Activated T-helper 1 cell treated with Interleukin-2 at 50 U/mL for 16 hours (primary cell): ENCODE results near the gene MET.
"Not testable (repeated sequence)": the region's sequence is repeated elsewhere in the genome, so short reads cannot be mapped to it uniquely, and the experiment has no call there.

ENCODE experiments used
- DNase-seq: peaks from one replicate; pipeline ENCODE4 v3.0.0-alpha.2; 2020; ENCODE audit warnings: low read depth

The MET gene

GRCh38 chr7:116671681-116672595 lies at the start of gene MET:
Gene MET (plus strand): TSS chr7:116672196. CDS start chr7:116699085, 26,889 bp downstream.
- DNase-seq: no peak

- no peak for DNase-seq
These were observed 45.1 kb upstream of the MET start for GRCh38 chr7:116626886-116627285.

- DNase-seq: no peak
These were observed 42.9 kb upstream of the MET start for GRCh38 chr7:116629051-116629463.

GRCh38 chr7:116630357-116630756 lies 41.6 kb upstream of the MET start:
- no peak for DNase-seq

- DNase-seq: no peak
These were observed 40.9 kb upstream of the MET start for GRCh38 chr7:116630932-116631671.

GRCh38 chr7:116631676-116632075 lies 40.3 kb upstream of the MET start:
- DNase-seq: no peak

GRCh38 chr7:116632384-116632783 lies 39.6 kb upstream of the MET start:
- no peak for DNase-seq

- no peak for DNase-seq
These were observed 38.6 kb upstream of the MET start for GRCh38 chr7:116633131-116633988.

- no peak for DNase-seq
These were observed 35.0 kb upstream of the MET start for GRCh38 chr7:116636997-116637396.

- not testable (repeated sequence) for DNase-seq
These were observed 33.4 kb upstream of the MET start for GRCh38 chr7:116638592-116638991.

GRCh38 chr7:116641551-116642153 lies 30.3 kb upstream of the MET start:
- no peak for DNase-seq

GRCh38 chr7:116643148-116643547 lies 28.8 kb upstream of the MET start:
- DNase-seq: not testable (repeated sequence)

- no peak for DNase-seq
These were observed 27.4 kb upstream of the MET start for GRCh38 chr7:116644628-116645027.

GRCh38 chr7:116647290-116647689 lies 24.7 kb upstream of the MET start:
- no peak for DNase-seq

GRCh38 chr7:116647861-116648260 lies 24.1 kb upstream of the MET start:
- no peak for DNase-seq

GRCh38 chr7:116650436-116650835 lies 21.6 kb upstream of the MET start:
- no peak for DNase-seq

GRCh38 chr7:116652793-116653192 lies 19.2 kb upstream of the MET start:
- DNase-seq: no peak

GRCh38 chr7:116653204-116653603 lies 18.8 kb upstream of the MET start:
- no peak for DNase-seq

GRCh38 chr7:116653646-116654045 lies 18.4 kb upstream of the MET start:
- DNase-seq: no peak

- DNase-seq: not testable (repeated sequence)
These were observed 12.7 kb upstream of the MET start for GRCh38 chr7:116659248-116659647.

GRCh38 chr7:116661865-116662264 lies 10.1 kb upstream of the MET start:
- no peak for DNase-seq

- DNase-seq: no peak
These were observed 8.3 kb upstream of the MET start for GRCh38 chr7:116663744-116664143.
